SU-DHL-6 (cell line): ENCODE results near the gene ST6GAL2.

Experiments
- CTCF ChIP-seq: fragments of 200-600 bp; sonication (generic); IDR thresholded peaks from one replicate; pipeline ENCODE4 v1.5.1; 2017; ENCODE audit warnings: antibody characterized with exemption, mild to moderate bottlenecking, low read length, moderate library complexity; ENCODE audit not compliant: insufficient read depth, poor library complexity, severe bottlenecking
- EZH2phosphoT487 ChIP-seq: fragments of 200-600 bp; sonication (generic), shearing (Covaris generic); conservative IDR thresholded peaks from 2 replicates; pipeline ENCODE4 v1.6.1; 2018; ENCODE audit warnings: mild to moderate bottlenecking, antibody characterized with exemption, low read length, moderate library complexity, mixed read lengths

- TF ChIP-seq CTCF (no peak), EZH2phosphoT487 (no peak)
Measured at GRCh38 chr2:106843001-106843909, 42.7 kb downstream of the ST6GAL2 start.
